HepG2 (cell line): ENCODE measurements around the gene SLC41A1. TPM values are rescaled to one million over a fixed set of nuclear protein-coding genes. Genes with fewer than 3 reads are reported as not detected.

Source experiments
- CHD4 ChIP-seq: fragments of 200-600 bp; sonication (generic); IDR thresholded peaks from 2 replicates; pipeline ENCODE4 v1.7.0; 2017; ENCODE audit warnings: mild to moderate bottlenecking, low read length, borderline replicate concordance
- EHMT2 ChIP-seq: fragments of 200-600 bp; sonication (generic); IDR thresholded peaks from 2 replicates; pipeline ENCODE4 v1.7.0; 2017; ENCODE audit warnings: antibody characterized with exemption, low read depth, low read length, borderline replicate concordance
- ETV6 ChIP-seq: sonication (generic); formaldehyde crosslinking; conservative IDR thresholded peaks from 2 replicates; pipeline ENCODE4 v1.4.0; 2020; ENCODE audit warnings: missing genetic modification reagents
- FOXJ3 ChIP-seq: sonication (generic); formaldehyde crosslinking; IDR thresholded peaks from 2 replicates; pipeline ENCODE4 v1.4.0; 2020; ENCODE audit warnings: missing genetic modification reagents, mild to moderate bottlenecking, borderline replicate concordance
- HOXA3 ChIP-seq: sonication (generic); formaldehyde crosslinking; IDR thresholded peaks from 2 replicates; pipeline ENCODE4 v1.5.0; 2020; ENCODE audit warnings: missing genetic modification reagents
- KMT2A ChIP-seq: sonication (generic); formaldehyde crosslinking; IDR thresholded peaks from 2 replicates; pipeline ENCODE4 v1.4.0; 2020; ENCODE audit warnings: missing genetic modification reagents
- SOX13 ChIP-seq, 3 experiments: fragments of 450-650 bp in 1 of 3; sonication (generic) in 1 of 3; formaldehyde crosslinking in 1 of 3; IDR thresholded peaks in 2 of 3; conservative IDR thresholded peaks in 1 of 3; 2 replicates each; pipeline versions ENCODE4 v1.5.0 to v1.6.1; 2016 to 2020; ENCODE audit warnings: antibody characterized with exemption in 1 of 3, mild to moderate bottlenecking in 1 of 3, missing compliant biosample characterization in 1 of 3, missing genetic modification reagents in 1 of 3, moderate library complexity in 1 of 3
- SP4 ChIP-seq: sonication (generic); formaldehyde crosslinking; IDR thresholded peaks from 2 replicates; pipeline ENCODE4 v1.8.1; 2023; ENCODE audit warnings: mild to moderate bottlenecking, missing genetic modification reagents
- TFAP4 ChIP-seq: sonication (generic); IDR thresholded peaks from 2 replicates; pipeline ENCODE4 v1.6.1; 2016; ENCODE audit warnings: low read depth, borderline replicate concordance
- ZBTB20 ChIP-seq: sonication (generic); formaldehyde crosslinking; IDR thresholded peaks from 2 replicates; pipeline ENCODE4 v1.8.1; 2023; ENCODE audit warnings: missing genetic modification reagents, low read depth, mild to moderate bottlenecking, borderline replicate concordance
- ZFP41 ChIP-seq: sonication (generic); formaldehyde crosslinking; IDR thresholded peaks from 2 replicates; pipeline ENCODE4 v1.4.0; 2020; ENCODE audit warnings: mild to moderate bottlenecking, missing genetic modification reagents, borderline replicate concordance
- ZNF224 ChIP-seq: sonication (generic); formaldehyde crosslinking; IDR thresholded peaks from 2 replicates; pipeline ENCODE4 v1.5.0; 2020; ENCODE audit warnings: mild to moderate bottlenecking, missing genetic modification reagents
- ZNF432 ChIP-seq: sonication (generic); formaldehyde crosslinking; IDR thresholded peaks from 2 replicates; pipeline ENCODE4 v1.5.0; 2020; ENCODE audit warnings: missing genetic modification reagents, mild to moderate bottlenecking, borderline replicate concordance
- ZNF772 ChIP-seq: sonication (generic); formaldehyde crosslinking; IDR thresholded peaks from 2 replicates; pipeline ENCODE4 v1.5.0; 2020; ENCODE audit warnings: mild to moderate bottlenecking, missing genetic modification reagents
- polyA plus RNA-seq, 8 experiments: library from polyadenylated mRNA; depleted of rRNA in 3 of 8; stranded (reverse) in 7 of 8; unstranded in 1 of 8; fragments of >200 nt; fragmentation: Illumina TruSeq in 4 of 8; extraction: Trizol in 4 of 8; gene quantifications; 2 replicates each; pipeline versions ENCODE4 v1.2.1 to v1.2.3, GENCODE V29; 2011 to 2016; ENCODE audit warnings: low read depth in 4 of 8, missing spikeins in 1 of 8, mixed read lengths in 1 of 8; ENCODE audit not compliant: insufficient read depth in 1 of 8
- total RNA-seq, 5 experiments: library from RNA; depleted of rRNA; stranded (reverse); fragments of >200 nt; fragmentation: Illumina TruSeq; extraction: Trizol; gene quantifications; 2 replicates each; pipeline ENCODE4 v1.2.3, GENCODE V29; 2016; ENCODE audit warnings: low read depth in 1 of 5
- TF ChIP-seq, protein P1 (sequence below), 2 experiments: sonication (generic) in 1 of 2; formaldehyde crosslinking in 1 of 2; IDR thresholded peaks; 2 replicates each; pipeline versions ENCODE4 v1.4.0 to v1.6.1; 2016 to 2020; ENCODE audit warnings: borderline replicate concordance in 1 of 2, low read depth in 1 of 2, mild to moderate bottlenecking in 1 of 2, missing genetic modification reagents in 1 of 2
- TF ChIP-seq, protein P2 (sequence below): sonication (generic); formaldehyde crosslinking; IDR thresholded peaks from 2 replicates; pipeline ENCODE4 v1.5.0; 2020; ENCODE audit warnings: missing genetic modification reagents
- TF ChIP-seq, protein P3 (sequence below): sonication (generic); formaldehyde crosslinking; IDR thresholded peaks from 2 replicates; pipeline ENCODE4 v1.8.1; 2022; ENCODE audit warnings: low read depth, mild to moderate bottlenecking, missing genetic modification reagents

The SLC41A1 gene
- total and polyA plus RNA-seq, 2 of the 13 experiments (the other 11 are each of a cell fraction or from before 2014, with no cell fraction given) = 2.2 to 4.6 TPM

- TF ChIP-seq, protein P1, sequence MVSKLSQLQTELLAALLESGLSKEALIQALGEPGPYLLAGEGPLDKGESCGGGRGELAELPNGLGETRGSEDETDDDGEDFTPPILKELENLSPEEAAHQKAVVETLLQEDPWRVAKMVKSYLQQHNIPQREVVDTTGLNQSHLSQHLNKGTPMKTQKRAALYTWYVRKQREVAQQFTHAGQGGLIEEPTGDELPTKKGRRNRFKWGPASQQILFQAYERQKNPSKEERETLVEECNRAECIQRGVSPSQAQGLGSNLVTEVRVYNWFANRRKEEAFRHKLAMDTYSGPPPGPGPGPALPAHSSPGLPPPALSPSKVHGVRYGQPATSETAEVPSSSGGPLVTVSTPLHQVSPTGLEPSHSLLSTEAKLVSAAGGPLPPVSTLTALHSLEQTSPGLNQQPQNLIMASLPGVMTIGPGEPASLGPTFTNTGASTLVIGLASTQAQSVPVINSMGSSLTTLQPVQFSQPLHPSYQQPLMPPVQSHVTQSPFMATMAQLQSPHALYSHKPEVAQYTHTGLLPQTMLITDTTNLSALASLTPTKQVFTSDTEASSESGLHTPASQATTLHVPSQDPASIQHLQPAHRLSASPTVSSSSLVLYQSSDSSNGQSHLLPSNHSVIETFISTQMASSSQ (IDR thresholded peaks at IDR 0.05; ENCODE audit: low read depth) = 0 out of 2 replicates have a peak, but pooled peaks have one; percentile 21
- TF ChIP-seq, protein P1 (CRISPR knock-in tag; IDR thresholded peaks at IDR 0.05; ENCODE audit: borderline replicate concordance) = no peak
- TF ChIP-seq SP4 (peak; percentile 95), EHMT2 (peak; percentile 59; the same call in 1 of the 2 replicates), ZFP41 (no peak), SOX13 (IDR thresholded peaks at IDR 0.05) (peak; percentile 94), SOX13 (CRISPR knock-in tag; conservative IDR thresholded peaks at IDR 0.05 in 1 of 2, IDR thresholded peaks at IDR 0.05 in 1 of 2) (no peak), KMT2A (CRISPR knock-in tag) (0 out of 2 replicates have a peak, but pooled peaks have one; percentile 40), ETV6 (peak; percentile 53; the same call in 1 of the 2 replicates), ZNF772 (CRISPR knock-in tag) (no peak), HOXA3 (peak; percentile 98), ZNF224 (no peak), CHD4 (peak; percentile 100), ZNF432 (CRISPR knock-in tag) (no peak), TFAP4 (no peak; the same call in 1 of the 2 replicates), FOXJ3 (CRISPR knock-in tag) (0 out of 2 replicates have a peak, but pooled peaks have one; percentile 30), ZBTB20 (CRISPR knock-in tag) (0 out of 2 replicates have a peak, but pooled peaks have one; percentile 35)
- TF ChIP-seq, protein P2, sequence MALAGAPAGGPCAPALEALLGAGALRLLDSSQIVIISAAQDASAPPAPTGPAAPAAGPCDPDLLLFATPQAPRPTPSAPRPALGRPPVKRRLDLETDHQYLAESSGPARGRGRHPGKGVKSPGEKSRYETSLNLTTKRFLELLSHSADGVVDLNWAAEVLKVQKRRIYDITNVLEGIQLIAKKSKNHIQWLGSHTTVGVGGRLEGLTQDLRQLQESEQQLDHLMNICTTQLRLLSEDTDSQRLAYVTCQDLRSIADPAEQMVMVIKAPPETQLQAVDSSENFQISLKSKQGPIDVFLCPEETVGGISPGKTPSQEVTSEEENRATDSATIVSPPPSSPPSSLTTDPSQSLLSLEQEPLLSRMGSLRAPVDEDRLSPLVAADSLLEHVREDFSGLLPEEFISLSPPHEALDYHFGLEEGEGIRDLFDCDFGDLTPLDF (CRISPR knock-in tag) = peak; percentile 79
- TF ChIP-seq, protein P3, sequence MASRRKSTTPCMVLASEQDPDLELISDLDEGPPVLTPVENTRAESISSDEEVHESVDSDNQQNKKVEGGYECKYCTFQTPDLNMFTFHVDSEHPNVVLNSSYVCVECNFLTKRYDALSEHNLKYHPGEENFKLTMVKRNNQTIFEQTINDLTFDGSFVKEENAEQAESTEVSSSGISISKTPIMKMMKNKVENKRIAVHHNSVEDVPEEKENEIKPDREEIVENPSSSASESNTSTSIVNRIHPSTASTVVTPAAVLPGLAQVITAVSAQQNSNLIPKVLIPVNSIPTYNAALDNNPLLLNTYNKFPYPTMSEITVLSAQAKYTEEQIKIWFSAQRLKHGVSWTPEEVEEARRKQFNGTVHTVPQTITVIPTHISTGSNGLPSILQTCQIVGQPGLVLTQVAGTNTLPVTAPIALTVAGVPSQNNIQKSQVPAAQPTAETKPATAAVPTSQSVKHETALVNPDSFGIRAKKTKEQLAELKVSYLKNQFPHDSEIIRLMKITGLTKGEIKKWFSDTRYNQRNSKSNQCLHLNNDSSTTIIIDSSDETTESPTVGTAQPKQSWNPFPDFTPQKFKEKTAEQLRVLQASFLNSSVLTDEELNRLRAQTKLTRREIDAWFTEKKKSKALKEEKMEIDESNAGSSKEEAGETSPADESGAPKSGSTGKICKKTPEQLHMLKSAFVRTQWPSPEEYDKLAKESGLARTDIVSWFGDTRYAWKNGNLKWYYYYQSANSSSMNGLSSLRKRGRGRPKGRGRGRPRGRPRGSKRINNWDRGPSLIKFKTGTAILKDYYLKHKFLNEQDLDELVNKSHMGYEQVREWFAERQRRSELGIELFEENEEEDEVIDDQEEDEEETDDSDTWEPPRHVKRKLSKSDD (CRISPR knock-in tag) = peak; percentile 88
Observed at GRCh38 chr1:205750138-205751035, 62.6 kb downstream of the SLC41A1 start, which contains the start of gene NUCKS1 (continued).
